HFFc6 (cell line): ENCODE measurements around the gene PDE8B. TPM values are rescaled to one million over a fixed set of nuclear protein-coding genes. Genes with fewer than 3 reads are reported as not detected.

Source experiments
- DNase-seq: peaks from one replicate; pipeline ENCODE4 v3.0.0-alpha.2; 2018
- H3K27ac Mint-ChIP-seq: 2 replicates; pipeline ENCODE4 v1.8.0; 2020; ENCODE audit warnings: mild to moderate bottlenecking, mixed read lengths
- H3K27me3 Mint-ChIP-seq: 2 replicates; pipeline ENCODE4 v1.8.0; 2021; ENCODE audit warnings: mild to moderate bottlenecking, moderate library complexity, mixed read lengths; ENCODE audit not compliant: insufficient read depth
- H3K36me3 Mint-ChIP-seq: 2 replicates; pipeline ENCODE4 v1.8.0; 2021; ENCODE audit warnings: low read depth, mixed read lengths
- H3K4me1 Mint-ChIP-seq: 2 replicates; pipeline ENCODE4 v1.8.0; 2020; ENCODE audit warnings: low read depth, mixed read lengths
- H3K4me3 Mint-ChIP-seq: 2 replicates; pipeline ENCODE4 v1.8.0; 2020; ENCODE audit warnings: mild to moderate bottlenecking, moderate library complexity, mixed read lengths
- H3K9me3 Mint-ChIP-seq: 2 replicates; pipeline ENCODE4 v1.8.0; 2020; ENCODE audit warnings: mild to moderate bottlenecking, mixed read lengths
- total RNA-seq, 6 experiments: library from RNA; stranded (reverse); fragmentation: NEBNext Ultra II Directional; extraction: Animal tissue kit (Norgen Biotek cat#: 25700); gene quantifications; 2 replicates in 1 of 6; 3 replicates in 5 of 6; pipeline ENCODE4 v1.2.3, GENCODE V29; 2021
- TF ChIP-seq, protein P1 (sequence below): fragments of 200-600 bp; sonication (generic); IDR thresholded peaks from 2 replicates; pipeline ENCODE4 v1.5.0; 2021; ENCODE audit warnings: antibody characterized with exemption, mild to moderate bottlenecking

The PDE8B gene
- total RNA-seq, 6 experiments from 2014 or later: 0.14 TPM; not detected in 5

DNA sequence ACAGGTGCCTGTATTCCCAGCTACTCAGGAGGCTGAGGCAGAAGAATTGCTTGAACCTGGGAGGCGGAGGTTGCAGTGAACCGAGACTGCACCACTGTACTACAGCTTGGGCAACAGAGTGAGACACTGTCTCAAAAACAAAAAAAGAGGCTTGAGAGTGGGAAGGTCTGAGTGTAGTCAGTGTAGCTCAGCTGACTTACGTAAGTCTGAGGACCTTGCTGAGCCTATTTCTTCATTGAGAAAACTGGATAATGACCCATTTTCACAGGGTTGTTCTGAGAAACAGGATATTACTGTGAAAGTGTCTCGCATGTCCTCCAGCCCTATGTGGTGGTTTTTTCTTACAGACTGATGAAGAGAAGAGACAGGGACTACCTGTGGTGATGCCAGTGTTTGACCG, 214.9 kb downstream of the PDE8B start:
- H3K4me1 Mint-ChIP-seq: peaks cover 60% of the 10 kb centered on the region
- TF ChIP-seq, protein P1, sequence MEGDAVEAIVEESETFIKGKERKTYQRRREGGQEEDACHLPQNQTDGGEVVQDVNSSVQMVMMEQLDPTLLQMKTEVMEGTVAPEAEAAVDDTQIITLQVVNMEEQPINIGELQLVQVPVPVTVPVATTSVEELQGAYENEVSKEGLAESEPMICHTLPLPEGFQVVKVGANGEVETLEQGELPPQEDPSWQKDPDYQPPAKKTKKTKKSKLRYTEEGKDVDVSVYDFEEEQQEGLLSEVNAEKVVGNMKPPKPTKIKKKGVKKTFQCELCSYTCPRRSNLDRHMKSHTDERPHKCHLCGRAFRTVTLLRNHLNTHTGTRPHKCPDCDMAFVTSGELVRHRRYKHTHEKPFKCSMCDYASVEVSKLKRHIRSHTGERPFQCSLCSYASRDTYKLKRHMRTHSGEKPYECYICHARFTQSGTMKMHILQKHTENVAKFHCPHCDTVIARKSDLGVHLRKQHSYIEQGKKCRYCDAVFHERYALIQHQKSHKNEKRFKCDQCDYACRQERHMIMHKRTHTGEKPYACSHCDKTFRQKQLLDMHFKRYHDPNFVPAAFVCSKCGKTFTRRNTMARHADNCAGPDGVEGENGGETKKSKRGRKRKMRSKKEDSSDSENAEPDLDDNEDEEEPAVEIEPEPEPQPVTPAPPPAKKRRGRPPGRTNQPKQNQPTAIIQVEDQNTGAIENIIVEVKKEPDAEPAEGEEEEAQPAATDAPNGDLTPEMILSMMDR: no peak
- peaks cover 4% of the 10 kb centered on the region; the same call in 1 of the 2 replicates for H3K9me3 Mint-ChIP-seq
- H3K27me3 Mint-ChIP-seq: peaks cover 8% of the 10 kb centered on the region
- no peak for DNase-seq
- peaks cover 30% of the 10 kb centered on the region for H3K36me3 Mint-ChIP-seq
- no peak overlapping the region for H3K4me3 Mint-ChIP-seq
- H3K27ac Mint-ChIP-seq: no peak overlapping the region

DNA sequence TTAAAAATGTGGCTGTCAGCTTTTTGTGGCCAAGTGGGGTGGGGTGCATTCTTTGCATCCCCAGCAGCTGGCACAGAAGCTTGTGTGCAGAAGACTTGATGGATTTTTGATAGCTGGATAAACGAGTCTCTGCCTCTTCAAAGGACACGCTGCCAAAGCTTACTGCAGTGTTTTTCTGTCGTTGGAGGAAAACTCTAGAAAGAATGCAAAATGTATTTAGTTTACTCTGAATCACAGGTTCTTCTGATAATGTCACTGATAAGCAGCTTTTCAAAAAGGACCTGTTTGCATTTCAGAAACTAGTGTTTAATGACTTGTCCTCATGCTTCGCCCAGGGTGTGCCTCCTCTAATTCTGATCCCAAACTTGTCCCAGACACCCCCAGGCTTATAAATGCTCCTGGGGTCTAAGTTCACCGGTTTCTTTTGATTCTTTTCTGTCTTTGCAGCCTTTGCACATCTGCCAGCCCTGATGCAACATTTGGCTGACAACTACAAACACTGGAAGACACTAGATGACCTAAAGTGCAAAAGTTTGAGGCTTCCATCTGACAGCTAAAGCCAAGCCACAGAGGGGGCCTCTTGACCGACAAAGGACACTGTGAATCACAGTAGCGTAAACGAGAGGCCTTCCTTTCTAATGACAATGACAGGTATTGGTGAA, 215.6 kb downstream of the PDE8B start:
- DNase-seq: no peak
- peaks cover 8% of the 10 kb centered on the region; the same call in 1 of the 2 replicates for H3K27me3 Mint-ChIP-seq

DNA sequence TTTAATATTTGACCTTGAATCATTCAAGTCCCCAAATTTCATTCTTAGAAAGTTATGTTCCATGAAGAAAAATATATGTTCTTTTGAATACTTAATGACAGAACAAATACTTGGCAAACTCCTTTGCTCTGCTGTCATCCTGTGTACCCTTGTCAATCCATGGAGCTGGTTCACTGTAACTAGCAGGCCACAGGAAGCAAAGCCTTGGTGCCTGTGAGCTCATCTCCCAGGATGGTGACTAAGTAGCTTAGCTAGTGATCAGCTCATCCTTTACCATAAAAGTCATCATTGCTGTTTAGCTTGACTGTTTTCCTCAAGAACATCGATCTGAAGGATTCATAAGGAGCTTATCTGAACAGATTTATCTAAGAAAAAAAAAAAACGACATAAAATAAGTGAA, 216.2 kb downstream of the PDE8B start:
- DNase-seq: peak; percentile 65
- TF ChIP-seq, protein P1: no peak
- peak overlapping the region; percentile 32 for H3K4me3 Mint-ChIP-seq
- H3K4me1 Mint-ChIP-seq: peaks cover 73% of the 10 kb centered on the region
- peaks cover 4% of the 10 kb centered on the region; the same call in 1 of the 2 replicates for H3K9me3 Mint-ChIP-seq
- H3K27me3 Mint-ChIP-seq: peaks cover 5% of the 10 kb centered on the region; the same call in 1 of the 2 replicates
- peaks cover 30% of the 10 kb centered on the region for H3K36me3 Mint-ChIP-seq
- peak overlapping the region; percentile 29 for H3K27ac Mint-ChIP-seq

More for the DNA sequence above, 215.6 kb downstream of the PDE8B start:
- Mint-ChIP-seq H3K27ac (peak overlapping the region; percentile 29), H3K9me3 (peaks cover 4% of the 10 kb centered on the region; the same call in 1 of the 2 replicates), H3K4me3 (no peak overlapping the region; the same call in 1 of the 2 replicates), H3K4me1 (peaks cover 67% of the 10 kb centered on the region), H3K36me3 (peaks cover 30% of the 10 kb centered on the region)
- TF ChIP-seq, protein P1: no peak

DNA sequence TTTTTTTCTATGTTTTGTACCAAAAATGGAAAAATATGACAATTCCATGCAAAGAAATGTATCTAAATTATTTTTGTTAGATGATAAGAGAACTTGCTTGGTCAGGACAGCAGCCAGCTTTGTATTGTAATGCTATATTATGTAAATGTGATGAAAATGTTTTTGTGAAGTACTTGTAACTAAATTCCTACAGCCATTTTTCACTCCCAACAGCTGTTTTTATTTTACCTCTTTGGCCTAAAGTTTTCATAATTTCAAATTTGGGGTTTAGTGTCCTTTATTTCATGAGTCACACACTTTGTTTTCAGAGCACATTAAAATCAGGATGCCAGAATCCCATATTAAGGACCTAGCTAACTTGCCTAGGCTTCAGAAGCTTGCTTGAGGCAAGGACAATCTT, 217.5 kb downstream of the PDE8B start:
- H3K36me3 Mint-ChIP-seq: peaks cover 28% of the 10 kb centered on the region
- peaks cover 79% of the 10 kb centered on the region for H3K4me1 Mint-ChIP-seq
- peaks cover 2% of the 10 kb centered on the region; the same call in 1 of the 2 replicates for H3K9me3 Mint-ChIP-seq
- no peak for DNase-seq
- H3K27ac Mint-ChIP-seq: 0 out of 2 replicates have a peak overlapping the region, but pooled peaks have one; percentile 1
- no peaks in the 10 kb centered on the region for H3K27me3 Mint-ChIP-seq
- H3K4me3 Mint-ChIP-seq: peak overlapping the region; percentile 36
- TF ChIP-seq, protein P1: no peak

DNA sequence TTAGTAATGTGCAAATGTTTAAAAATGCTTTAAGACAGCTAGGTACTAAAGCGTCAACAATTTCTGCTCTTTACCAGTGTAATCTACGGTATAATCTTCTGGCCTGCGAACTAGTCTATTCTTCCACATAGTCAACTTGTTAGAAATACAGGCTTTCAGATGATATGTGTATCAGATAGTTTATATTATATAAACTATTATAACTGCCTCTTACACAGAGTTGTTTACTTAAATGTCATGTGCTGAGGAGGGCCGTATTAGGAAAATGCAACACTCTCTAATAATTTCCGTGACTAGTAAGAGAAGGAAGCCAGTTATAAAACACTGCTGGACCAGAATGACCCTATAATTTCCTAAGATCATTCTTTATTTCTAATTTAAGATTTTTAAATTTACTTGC, 218.0 kb downstream of the PDE8B start:
- no peaks in the 10 kb centered on the region for H3K27me3 Mint-ChIP-seq
- H3K4me3 Mint-ChIP-seq: peak overlapping the region; percentile 36; the same call in 1 of the 2 replicates
- H3K36me3 Mint-ChIP-seq: peaks cover 32% of the 10 kb centered on the region
- no peaks in the 10 kb centered on the region for H3K9me3 Mint-ChIP-seq
- no peak overlapping the region for H3K27ac Mint-ChIP-seq
- DNase-seq: no peak
- peaks cover 75% of the 10 kb centered on the region for H3K4me1 Mint-ChIP-seq
- TF ChIP-seq, protein P1: no peak
